GM21717 (cell line): Measurements from ENCODE around the gene VEZT.
"Not testable (repeated sequence)": the region's sequence is repeated elsewhere in the genome, so short reads cannot be mapped to it uniquely, and the experiment has no call there.

ENCODE experiments used
- ATAC-seq: cut with Tn5 transposase; IDR thresholded peaks from one replicate; pipeline ENCODE4 v1.9.1; 2021; ENCODE audit warnings: mild to moderate bottlenecking, moderate library complexity; ENCODE audit not compliant: unreplicated experiment

Gene VEZT

GRCh38 chr12:95314756-95315155 lies 97.1 kb downstream of the VEZT start:
- ATAC-seq: not testable (repeated sequence)

DNA sequence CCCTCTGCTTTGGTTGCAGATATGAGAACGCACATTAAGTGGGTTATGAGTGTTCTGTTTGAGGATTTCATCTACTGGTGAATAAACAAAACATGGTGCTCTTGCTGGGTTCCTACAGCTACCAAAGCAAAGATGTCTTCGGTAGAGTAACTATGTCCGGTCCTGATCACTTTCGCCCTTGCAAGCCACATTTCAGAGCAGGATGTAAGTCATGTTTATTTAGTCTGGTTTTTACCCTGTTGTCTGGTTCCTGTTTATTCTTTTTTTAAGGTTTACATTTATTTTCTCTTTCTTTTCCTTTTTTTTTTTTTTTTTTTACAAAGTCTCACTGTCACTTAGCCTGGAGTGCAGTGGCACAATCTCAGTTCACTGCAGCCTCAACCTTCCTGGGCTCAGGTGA lies 99.2 kb downstream of the VEZT start:
- ATAC-seq: no peak

DNA sequence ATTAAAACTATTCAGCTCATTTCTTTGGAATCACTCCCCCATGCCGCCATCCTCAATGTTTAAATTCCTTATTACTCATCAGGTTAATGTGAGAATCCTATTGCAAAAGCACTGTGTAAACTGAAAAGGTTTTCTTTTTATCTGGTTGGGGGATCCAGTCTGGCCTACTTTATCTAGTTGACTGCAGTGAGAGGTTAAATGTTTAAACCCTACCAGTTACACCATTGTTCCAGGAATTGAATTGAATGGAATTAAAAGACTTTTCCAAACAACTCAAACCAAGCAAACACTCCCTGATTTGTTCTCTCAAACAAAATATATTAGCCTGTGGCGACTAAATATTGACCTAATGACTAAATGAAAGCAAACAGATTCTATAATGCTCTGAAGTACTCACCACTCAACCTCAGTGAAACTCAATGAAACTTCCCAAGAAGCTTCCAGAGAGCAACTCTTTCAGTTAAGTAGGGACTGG lies 100.5 kb downstream of the VEZT start:
- no peak for ATAC-seq

- ATAC-seq: no peak
Observed at GRCh38 chr12:95319694-95320331, 102.2 kb downstream of the VEZT start.

GRCh38 chr12:95321516-95322246 lies 104.1 kb downstream of the VEZT start:
- no peak for ATAC-seq

GRCh38 chr12:95322326-95322725 lies 104.7 kb downstream of the VEZT start:
- no peak for ATAC-seq

DNA sequence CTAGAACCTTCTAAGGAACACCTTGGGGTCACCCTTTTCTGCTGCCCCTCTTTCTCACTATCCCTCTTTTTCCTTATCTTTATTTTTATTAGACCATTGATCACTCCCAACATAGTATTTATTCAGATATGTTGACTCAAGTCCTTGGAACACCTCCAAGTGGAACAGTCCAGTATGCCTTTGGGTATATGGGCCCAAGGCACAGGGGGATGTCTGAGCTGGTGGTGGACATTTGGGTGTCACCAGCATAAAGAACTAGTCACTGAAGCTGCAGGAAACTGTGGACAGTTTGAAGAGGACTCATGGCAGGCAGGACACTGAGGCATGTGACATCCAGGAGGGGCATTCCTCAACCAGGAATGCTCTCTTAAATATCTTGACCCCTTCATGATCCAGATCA lies 105.6 kb downstream of the VEZT start:
- ATAC-seq: no peak

DNA sequence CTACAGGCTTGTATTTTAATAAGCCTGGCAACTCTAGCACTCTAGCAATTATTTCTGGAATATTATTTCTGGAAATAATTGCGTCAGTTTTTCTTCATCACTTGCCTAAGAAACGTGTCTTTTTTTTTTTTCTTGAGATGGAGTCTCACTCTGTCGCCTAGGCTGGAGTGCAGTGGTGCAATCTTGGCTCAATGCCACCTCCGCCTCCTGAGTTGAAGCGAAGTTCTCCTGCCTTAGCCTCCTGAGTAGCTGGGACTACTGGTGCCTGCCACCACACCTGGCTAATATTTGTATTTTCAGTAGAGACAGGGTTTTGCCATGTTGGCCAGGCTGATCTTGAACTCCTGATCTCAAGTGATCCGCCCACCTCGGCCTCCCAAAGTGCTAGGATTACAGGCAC lies 106.6 kb downstream of the VEZT start:
- not testable (repeated sequence) for ATAC-seq

DNA sequence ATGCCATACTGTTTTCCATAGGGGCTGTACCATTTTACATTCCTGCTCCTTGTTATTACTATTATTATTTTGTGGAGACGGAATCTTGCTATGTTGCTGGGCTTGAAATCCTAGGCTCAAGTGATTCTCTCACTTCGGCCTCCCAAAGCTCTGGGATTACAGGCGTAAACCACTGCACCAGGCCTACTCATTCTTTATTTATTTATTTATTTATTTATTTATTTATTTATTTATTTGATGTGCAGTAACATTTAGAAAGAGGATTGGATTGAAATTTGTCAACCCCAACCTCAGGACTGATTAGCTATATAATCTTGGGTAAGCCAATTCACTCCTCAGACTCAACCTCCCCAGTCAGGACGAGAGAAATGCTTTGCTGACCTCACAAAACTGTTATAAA lies 107.9 kb downstream of the VEZT start:
- ATAC-seq: no peak

- ATAC-seq: no peak
Observed at GRCh38 chr12:95326445-95326844, 108.8 kb downstream of the VEZT start.

GRCh38 chr12:95326855-95327254 lies 109.2 kb downstream of the VEZT start:
- ATAC-seq: no peak

DNA sequence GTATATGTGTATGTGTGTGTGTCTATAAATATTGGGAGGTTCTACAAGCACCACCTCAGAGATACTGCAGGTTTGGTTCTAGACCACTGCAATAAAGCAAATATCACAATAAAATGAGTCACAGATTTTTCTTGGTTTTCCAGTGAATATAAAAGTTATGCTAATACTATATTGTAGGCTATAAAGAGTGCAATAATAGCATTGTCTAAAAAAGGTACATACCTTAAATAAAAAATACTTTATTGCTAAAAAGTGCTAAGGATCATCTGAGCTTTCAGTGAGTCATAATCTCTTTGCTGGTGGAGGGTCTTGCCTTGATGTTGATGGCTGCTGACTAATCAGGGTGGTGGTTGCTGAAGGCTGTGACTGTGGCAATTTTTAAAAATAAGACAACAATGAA lies 111.1 kb downstream of the VEZT start:
- no peak for ATAC-seq

DNA sequence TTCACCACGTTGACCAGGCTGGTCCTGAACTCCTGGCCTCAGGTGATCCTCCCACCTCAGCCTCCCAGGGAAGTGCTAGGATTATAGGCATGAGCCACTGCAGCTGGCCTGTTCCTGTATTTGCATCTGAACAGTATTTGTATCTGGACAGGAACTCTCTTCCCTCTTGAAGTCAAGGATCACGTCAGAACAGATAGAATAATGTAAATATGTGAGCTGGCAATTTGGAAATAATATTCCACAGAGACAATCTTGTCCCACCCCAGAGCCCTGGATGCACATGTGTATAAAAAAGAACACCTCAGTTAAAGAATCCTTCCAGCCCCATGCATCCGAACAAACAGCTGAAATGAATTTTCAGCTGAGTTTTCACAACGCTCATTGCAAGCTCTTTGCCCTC lies 118.3 kb downstream of the VEZT start:
- no peak for ATAC-seq

- no peak for ATAC-seq
Observed at GRCh38 chr12:95336387-95337067, 118.9 kb downstream of the VEZT start.

DNA sequence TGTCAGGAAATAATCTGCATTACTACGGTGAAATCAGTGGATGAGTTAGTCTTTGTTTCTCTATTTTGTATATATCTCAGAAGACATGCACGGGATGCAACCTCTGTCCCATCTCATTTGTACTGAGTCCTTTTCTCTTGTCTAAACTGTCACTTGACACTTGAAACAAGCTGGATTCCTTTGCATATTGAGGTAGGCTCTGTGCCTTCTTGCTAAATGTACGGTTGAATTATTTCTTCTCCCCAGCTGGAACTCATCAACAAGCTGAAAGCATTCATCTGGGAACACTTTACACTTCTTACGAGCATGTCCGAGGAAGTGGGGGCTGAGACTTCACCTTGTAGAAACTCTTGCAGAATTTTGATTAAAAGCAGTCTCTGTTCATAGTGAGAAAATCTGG lies 119.5 kb downstream of the VEZT start:
- no peak for ATAC-seq

- no peak for ATAC-seq
Observed at GRCh38 chr12:95339086-95339788, 121.6 kb downstream of the VEZT start.

- ATAC-seq: no peak
Observed at GRCh38 chr12:95342008-95342407, 124.4 kb downstream of the VEZT start.

DNA sequence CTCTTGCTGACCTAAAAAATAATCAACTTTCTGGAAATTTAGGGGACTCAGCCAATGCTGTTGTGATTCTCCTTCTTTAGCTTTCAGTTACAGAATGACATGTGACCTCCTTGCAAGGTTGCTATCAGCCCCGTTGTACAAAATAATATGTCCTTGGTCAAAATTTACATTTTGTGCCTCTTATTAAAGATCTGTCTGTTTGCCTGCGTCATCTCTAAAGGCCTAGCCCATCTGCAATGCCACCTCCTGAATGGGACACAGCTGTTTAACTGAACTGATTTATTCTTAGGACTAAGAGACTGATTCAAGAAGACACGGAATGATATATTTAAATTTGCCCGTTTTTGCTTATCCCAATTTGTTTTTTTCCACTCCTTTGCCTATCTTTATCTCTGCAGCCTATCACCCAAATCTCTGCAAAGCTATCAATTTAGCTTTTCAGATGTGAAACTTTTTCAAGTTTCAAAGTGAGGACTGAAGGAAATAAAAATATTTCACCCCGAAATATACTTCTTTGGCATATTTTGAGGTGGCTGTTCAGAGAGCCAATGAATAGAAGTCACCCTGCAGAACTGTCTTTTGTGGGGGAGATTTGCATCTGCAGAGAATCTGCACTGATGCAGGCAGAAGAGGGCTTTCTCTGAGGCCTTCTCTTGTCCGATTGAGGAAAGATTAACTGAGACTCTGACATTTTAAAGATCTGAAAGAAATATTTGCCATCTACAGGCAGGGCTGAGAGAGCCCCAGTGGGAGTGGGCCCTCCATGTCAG lies 126.0 kb downstream of the VEZT start:
- no peak for ATAC-seq

GRCh38 chr12:95349291-95349690 lies 131.7 kb downstream of the VEZT start:
- no peak for ATAC-seq

DNA sequence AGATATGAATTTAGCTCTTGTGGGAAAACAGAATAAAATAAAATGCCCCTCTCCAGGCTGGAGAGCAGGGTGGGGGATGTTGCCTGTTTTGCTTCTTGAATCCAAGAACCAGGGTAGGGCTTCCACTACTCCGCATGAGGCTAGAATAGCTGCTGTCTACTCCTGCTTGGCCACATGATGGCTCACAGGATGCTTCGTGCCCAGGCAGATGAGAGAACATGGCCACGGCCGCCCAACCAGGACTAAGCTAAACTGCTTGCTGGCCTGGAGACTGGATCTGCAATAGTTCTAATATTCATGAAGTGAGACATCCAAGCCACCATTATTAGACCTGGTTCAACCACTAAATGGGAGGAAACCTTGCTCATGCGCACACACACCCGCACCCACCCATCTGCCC lies 134.1 kb downstream of the VEZT start:
- no peak for ATAC-seq
